Stimulated activated CD4-positive, alpha-beta T cell treated with anti-CD3 and anti-CD28 coated beads, Interleukin-15, amount 100 ng/mL, for 24 hours (primary cell): ENCODE data around the gene PGS1.
"Not testable (repeated sequence)": the region's sequence is repeated elsewhere in the genome, so short reads cannot be mapped to it uniquely, and the experiment has no call there.

Experiments used
- DNase-seq: peaks from one replicate; pipeline ENCODE4 v3.0.0-alpha.2; 2020

Gene PGS1

DNA sequence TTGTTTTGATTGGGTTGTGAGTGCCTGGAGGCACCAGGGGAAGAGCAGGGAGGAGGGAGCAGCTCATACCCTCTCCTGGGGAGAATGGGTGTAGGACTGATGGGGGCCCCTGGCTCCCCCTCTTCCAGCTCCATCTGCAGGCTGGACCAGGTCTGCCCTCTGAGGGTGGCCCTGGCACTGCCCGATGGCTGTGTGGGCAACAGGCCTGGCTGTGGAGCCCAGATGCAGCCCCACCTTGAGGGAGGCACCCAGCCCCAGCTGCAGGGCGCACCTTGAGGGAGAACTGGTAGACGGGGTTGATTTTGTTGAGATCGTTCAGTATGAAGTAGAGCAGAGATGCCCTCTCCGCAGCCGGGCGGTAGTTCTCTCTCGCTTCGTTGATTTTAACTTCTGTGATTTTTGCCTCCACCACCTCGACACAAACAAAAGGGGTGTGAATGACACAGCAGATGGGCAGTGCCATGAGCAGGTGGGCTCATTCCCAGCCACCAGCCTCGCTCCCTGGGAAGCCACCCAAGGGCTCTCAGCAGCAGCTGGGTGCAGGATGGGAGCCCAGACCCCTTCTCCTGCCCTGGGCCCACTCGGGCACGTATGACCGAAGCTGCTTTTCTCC, 71.6 kb downstream of the PGS1 start:
- DNase-seq = no peak

DNA sequence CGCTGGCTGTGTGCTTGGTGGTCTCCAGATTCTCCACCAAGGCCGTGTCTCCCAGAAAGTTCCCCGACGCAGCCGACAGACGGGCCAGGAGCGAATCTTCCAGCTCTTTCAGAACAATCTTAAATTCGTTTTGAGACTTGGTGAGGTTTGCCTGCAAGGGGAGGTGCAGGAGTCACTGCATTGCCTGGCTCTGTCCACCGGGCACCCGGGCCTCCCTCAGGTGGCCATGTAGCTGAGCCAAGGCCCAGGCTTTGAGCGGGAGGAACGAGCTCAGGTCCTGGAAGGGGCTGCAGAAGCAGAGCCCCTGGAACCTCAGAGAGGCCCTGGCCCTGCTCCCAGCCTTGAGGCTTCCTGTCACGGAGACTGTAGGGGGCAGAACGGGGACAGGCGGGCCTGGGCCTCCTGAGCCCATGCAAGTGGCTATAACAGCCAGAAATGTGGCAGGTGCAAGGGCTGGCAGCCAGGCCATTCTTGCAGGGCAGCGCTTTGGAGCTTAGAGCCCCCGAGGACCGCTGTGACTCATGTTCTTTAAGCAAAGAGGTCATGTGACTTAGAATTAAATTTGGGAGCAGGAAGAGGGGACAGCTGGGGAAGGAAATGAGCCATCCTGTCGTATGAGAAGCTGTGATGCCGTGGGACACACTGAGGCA, 72.4 kb downstream of the PGS1 start:
- no peak for DNase-seq

DNA sequence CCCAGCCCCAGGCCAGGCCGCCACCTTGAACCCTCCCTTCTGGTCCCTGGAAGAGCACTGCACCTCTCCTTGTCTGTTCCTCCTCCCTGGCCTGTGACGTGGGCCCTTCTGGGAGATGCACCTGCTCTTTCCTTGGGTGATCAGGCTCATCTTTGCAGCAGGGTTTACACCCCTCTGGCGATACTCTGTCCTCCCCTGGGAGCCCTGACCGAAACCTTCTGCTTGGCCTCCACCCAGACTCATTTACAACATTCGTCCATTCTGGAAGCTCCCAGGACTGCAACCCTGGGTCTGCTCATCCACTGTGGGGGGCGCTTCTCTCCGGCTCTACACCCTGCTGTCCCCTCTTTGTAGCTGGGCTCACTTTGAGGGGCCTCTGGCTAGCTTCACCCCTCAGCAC, 73.3 kb downstream of the PGS1 start:
- no peak for DNase-seq

DNA sequence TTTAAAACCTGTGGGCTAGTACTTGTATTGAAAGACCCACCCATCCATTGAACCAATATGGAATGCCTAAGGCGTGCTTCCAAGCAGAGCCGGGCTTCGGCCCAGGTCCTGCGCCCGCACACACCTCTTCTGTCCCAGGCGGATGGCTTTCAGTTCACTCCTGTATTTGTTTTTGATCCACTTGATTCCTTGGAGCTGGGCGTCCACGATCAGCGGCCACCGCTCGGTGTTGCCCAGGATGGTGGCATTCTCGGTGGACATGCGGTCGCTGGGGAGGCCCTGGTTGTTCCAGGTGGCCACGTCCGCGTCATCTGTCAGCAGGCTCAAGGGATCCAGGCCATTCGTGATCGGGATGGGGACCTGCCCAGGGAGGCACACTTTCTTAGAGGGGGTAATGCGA, 75.9 kb downstream of the PGS1 start:
- DNase-seq = no peak

DNA sequence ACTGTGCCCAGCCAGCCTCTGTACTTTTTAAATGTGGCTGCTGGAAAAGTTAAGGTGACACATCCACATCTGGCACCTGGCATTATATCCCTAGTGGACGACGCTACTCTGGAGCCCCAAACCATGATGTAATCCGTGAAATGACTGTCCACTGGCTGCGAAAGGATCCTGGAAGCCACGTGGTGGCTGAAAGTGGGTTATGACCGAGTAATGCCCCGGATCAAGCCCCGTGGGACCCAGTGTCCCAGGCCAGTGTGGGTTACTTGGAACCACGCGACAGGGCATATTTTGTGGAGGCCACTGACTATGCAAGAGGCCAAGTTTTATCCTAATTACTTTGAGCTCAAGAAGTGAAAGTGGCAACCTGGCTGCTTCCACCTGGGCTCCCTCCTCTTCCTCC, 79.6 kb downstream of the PGS1 start:
- no peak for DNase-seq

DNA sequence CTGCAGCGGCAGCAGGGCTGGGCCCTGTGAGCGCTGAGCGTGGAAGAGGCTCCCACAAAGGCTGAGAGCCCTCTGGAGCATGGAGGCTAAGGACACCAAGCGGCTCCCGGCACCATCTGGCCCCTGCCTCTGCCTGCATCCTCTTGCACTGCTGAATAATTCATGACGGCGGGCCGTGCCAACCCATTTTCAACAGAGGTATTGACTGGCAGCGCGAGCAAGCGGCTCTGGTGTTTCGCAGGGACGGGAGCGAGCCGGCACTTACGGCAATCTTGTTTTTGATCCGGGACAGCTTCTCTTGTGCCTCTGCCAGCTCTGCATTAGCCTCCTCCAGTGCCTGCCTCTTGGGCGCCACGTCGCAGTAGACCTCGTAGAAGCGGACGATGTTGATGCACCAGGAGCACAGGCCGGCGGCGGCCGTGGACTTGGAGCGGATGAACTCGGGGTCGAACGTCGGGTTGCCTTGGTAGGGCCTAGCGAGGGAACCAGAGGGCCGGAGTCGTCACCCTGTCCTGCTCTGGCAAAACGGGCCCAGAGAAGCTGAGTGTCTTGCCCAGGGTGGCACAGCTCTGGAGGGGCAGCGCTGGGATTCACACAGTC, 80.4 kb downstream of the PGS1 start:
- no peak for DNase-seq

DNA sequence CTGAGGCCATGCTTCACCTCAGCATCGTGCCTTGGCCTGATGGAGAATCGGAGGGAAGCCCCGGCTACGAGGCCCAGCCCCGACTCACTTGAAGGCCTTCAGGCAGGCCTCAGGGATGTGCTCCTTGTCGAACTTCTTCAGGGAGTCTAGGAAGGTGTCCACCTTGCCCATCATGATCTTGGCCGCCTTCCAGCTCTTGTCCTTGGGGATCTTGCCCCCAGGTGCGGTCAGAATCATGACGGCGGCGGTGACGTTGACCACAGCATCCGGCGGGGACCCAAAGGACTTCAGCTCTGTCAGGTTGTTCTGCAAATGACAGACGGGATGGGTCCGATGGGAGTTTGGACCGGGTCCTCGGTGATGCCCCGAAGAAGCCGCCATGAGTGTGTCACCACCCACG, 81.2 kb downstream of the PGS1 start:
- no peak for DNase-seq

DNA sequence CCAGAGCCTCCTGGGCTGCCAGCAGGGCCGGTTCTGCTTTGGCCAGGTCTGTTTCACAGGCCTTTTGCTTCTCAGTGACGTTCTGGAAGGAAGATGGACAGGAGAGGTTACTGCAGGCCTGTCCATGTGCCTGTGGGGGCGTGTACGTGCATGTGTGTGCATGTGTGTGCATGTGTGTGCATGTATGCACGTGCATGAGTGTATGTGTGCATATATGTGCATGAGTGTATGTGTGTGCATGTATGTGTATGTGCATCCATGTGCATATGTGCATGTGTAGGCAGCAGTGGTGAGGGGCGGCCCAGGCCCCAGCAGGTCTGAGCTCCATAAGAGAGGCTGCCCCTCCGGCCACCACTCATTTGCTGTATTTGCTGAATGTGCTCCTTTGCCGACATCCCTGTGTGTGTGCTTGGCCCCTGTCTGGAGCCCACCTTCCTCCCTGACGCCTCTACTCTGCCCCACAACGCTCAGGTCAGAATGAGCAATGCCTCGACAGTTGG, 81.8 kb downstream of the PGS1 start:
- no peak for DNase-seq

DNA sequence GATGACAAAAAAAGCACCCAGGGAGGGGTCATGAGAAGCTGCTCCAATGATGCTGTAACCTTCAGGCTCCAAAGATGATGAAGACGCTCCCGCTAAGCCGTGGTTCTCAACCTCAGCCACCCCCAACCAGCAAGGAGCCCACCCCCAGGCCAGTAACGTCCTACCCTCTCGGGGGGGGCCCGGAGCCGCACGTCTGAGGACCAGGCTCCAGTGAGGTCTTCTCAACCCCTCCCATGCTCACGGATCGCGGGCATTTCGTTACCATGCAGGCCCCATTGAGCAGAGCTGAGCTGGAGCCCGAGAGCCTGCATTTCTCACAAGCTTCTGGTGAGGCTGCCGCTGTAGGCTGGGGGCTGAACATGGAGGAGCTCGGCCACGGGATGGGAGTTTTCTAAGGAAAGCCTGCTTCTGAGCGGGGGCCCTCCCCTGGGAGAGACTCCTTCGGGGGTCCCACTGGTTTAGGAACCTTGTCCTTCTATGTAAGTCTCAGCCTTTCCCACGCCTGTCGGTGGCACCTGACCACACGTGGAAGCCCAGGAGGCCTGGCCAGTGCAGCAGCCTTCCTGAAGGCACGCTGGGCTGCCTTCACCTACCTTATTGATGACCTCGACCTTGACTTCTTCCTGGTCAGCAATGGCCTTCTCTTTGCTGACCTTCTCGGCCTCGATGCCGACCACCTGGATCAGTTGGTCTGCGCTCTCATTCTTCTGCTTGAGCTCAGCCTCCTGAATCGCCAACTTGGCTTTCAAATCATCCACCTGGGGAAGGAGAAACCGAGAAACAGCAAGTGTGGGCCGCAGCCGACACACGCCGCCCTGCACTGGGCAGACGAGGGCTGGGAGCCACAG, 82.7 kb downstream of the PGS1 start:
- no peak for DNase-seq

DNA sequence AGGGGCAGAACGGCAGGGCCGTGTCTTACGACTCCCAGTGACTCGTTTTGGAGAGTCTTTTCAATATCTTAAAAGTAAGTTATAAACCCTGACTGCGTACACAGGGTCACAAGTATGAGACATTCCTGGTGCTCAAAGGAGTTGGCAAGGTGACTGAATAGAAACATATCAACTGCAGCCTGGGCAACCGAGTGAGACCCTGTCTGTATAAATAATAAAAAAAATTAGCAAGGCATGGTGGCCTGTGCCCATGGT, 83.3 kb downstream of the PGS1 start:
- DNase-seq = no peak

DNA sequence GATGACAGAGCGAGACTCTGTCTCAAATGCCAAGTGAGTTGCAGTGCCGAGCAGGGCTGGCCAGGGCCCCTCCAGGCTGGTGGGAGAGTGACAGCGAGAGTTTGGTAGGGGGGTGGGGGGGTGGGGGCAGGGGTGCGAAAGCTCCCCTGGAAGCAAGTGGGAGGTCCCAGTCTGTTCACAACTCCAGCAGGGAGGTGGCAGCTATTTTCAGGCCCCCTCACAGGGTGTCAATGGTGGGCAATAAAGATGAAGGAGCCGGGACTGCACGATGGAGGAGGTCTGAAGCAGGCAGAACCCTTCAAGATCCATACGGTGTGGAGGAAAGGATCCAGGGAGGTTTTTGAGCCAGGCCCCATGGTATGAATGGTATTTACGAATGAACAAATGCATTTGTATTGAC, 83.7 kb downstream of the PGS1 start:
- DNase-seq = no peak

DNA sequence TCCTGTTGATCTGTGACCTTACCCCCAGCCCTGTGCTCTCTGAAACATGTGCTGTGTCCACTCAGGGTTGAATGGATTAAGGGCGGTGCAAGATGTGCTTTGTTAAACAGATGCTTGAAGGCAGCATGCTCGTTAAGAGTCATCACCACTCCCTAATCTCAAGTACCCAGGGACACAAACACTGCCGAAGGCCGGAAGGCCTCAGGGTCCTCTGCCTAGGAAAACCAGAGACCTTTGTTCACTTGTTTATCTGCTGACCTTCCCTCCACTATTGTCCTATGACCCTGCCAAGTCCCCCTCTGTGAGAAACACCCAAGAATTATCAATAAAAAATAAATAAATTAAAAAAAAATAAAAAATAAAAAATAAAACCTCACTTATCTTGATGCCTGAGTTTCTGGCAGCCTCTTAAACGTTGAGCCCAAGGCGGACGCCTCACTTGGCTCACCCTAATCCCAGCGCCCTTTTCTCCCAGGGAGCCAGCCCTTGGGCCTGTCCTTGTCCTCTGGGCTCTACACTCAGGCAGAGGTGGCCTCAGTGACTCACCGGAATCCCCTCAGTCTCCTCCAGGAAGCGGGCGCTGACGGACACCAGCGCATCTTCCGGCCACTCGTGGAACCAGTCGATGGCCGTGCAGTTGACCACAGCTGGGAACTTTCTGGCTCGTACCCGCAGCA, 87.8 kb downstream of the PGS1 start:
- not testable (repeated sequence) for DNase-seq

DNA sequence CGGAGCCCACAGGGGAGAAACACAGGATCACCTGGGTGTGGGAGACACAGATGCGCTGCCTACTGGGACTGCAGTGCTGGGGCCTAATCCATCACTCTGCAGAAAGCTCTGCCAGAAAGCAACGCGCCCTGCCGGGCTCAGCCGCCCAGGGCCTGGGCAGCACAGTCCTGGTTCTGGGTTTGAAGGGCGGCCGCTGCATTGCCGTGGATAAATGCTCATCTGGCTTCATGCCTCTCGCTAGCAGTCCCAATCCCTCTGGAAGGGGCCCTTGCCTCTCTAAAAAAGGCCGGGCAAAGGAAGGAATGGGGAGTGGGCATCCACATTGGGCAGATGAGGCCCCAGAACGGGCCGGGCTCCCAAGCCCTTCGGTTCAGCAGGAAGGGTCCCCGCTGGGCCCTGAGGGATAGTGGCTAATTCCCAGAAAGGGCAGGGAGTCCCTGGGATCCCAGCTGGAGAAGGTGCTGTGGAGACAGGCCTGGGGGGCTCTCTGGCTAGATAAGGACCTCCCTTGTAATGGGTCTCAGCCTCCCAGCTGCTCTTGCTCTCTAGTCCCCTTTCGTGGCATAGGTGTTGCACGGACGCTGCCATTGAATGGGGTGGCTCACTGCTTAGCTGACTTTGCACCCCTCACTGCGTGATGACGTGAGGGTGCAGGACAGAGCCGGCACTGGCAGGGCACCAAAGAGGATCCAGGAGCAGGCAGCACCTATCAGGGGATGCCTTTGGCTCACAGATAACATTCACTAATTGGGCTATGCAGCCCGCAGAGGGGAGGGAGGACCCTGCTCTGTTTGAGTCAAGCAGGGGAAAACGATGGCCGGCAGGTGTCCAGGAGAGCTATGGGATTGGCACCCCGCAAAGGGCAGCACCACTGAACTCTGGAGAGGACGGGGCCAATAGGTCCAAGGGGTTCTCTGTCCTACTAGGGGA, 88.6 kb downstream of the PGS1 start:
- no peak for DNase-seq

DNA sequence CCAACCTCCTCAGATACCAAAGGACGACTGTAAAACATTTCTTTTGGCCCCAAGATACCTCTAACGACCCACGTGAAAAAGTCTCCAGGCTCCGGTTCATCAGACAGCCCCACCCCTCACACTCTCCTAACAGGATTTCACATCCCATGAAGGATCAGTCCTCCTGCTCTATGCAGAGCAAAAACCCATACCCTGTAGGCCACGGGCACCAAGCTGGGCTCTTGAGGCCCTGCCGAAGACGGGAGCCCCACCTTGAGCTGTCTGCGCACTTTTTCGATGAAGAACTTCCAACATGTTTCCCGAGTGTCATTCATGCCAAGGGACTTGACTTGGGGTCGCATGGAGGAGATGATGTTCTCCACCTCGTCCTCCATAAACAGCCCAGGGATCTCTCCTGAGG, 89.9 kb downstream of the PGS1 start:
- DNase-seq = no peak

DNA sequence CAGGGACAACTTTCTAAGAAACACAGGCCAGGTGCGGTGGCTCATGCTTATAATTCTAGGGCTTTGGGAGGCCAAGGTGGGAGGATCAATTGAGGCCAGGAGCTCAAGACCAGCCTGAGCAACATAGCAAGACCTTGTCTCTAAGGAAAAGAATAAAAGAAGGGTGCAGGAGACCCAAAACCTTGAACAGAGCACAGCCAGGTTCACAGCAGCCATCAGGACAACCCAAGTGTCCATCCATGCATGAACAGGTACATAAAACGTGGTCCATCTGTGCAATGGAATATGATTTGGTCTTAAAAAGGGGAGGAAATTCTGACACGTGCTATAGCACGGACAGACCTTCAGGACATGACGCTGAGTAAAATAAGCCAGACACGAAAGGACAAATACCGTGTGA, 91.0 kb downstream of the PGS1 start:
- DNase-seq = no peak

DNA sequence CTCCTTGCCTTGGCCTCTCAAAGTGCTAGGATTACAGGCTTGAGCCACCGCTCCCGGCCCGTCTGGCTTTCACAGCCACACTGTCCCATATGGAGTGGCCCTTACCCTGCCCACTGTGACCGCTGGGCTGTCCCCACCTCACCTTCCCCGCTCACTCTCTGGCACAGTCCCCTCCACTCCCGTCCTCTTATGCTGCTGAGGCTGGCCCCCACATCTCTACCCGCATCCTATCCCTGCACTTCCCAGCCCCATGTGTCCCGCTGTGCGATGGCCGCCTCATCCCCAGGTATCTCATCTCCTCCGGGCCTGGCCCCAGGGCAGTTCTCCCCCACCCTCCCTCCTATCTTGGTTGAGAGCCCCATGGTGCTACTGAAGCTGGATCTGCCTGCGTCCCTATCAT, 93.2 kb downstream of the PGS1 start:
- DNase-seq = no peak

DNA sequence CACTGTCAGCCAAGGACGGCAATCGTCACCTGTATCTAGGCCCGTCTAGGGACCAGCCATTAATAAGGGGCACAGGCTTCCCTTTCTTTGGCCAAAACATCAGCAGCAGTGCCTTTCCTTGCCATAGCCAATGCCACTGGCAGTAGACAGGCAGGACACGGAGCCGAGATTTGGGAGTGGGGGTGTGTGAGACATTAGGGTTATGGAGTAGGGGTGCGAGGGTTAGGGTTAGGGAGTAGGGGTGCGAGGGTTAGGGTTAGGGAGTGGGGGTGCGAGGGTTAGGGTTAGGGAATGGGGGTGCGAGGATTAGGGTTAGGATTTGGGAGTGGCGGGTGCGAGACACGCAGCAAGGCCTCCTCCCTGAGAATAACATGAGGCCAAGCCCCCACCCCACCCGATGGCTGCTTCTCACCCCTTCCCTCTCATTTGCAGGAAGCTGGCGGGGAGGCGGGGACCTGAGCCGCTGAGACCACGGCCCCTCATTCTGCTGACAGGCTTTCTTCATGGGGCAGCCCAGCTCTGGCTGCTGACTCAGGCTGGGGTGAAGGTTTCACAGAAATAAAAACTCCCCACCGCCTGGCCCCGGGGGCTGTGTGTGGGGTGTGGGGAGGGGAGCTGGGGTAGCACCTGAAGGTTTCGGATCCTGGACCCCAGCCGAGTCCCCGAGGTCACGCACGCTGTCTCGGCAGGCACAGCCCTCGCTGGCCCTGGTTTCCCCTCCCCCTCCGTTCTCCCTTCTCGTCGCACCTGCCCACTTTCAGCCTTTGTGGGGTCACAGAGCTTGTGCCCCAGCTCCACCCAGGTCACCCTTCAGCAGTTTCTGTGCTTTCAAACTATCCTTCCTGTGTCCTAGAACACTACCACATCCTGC, 93.8 kb downstream of the PGS1 start:
- DNase-seq = no peak

DNA sequence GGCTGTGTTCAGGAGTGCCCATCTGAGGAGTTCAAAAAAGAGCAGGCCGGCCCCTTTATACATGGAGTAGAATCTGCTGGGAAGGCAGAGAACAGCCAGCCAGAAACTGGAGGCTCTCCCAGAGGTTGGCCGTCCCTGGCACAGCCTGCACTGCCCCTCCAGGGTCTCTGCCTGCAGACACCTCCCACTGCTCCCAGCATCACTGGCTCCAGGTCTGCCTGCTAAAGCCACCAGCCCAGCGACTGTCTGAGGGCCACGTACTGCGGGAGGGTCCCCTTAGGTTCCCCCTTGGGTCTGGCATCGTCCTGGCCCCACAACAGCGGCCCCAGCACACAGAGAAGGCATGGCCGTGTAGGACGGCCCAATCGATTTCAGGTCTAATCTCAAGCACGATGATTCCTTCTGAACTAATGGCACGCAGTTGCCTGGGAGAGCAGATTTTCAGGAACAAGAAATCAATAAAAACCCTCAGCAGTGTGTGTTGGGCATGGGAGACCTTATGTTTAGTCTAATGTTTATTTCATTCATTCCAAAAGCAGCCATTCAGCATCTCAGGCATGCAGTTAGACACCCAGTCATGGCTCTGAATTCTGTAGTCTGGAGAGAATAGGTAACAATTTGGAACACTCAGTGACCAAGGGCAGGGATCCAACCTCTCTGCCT, 95.6 kb downstream of the PGS1 start:
- DNase-seq = no peak
